Measurements from ENCODE around the gene KPTN. TPM values are rescaled to one million over a fixed set of nuclear protein-coding genes. Genes with fewer than 3 reads are reported as not detected.

The KPTN gene
- polyA plus RNA-seq, 3 donors: 9.5 to 9.7 (median 9.5) TPM

DNA sequence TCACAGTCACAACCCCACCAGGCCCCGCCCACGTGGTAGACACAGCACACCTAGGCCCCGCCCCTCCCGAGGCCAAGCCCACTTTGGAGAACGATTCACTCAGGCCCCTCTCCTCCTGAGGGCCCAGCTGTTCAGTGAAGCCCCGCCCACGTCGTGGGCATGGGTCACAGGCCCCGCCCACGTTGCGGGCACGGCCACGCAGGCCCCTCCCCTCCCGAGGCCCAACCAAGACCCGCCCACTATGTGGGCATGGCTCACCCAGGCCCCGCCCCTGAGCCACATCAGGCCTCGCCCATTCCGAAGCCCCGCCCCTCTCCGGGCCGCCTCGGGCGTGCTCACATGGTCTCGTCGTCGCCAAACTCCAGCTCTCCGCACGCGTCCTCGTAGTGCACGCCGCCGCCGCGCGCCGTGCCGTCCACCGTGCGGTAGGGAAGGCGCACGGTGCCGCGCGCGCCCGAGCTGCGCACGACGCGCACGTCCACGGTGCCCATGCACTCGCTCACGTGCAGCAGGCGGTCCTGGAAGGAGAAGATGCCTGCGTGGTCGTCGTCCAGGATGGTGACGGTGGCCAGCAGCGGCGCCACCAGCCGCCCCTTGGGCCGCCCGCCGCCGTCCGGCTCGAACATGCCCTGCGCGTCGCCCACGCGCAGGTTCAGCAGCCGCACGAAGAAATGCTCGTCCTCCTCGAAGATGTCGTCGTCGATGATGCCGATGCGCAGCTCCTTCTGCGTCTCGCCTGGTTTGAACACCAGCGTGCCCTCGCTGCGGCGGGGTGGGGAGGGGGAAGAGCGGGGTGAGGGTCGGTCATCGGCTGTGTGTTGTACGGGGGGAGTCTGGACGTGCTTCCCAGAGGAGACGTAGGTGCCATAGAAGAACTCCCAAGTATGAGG lies 36.3 kb downstream of the KPTN start:
- intact Hi-C loops (cut with micrococcal nuclease): no loop called here
- no peak for TF ChIP-seq CTCF (IDR thresholded peaks at IDR 0.05)
- Histone ChIP-seq H3K4me3 (replicated peaks in 1 of 3; ENCODE audit: low read depth in 2 of 3, low read length in 3 of 3) (peak overlapping the region in 1 of 3 experiments; percentile 45), H3K27me3 (ENCODE audit: control insufficient read depth in 2 of 2, insufficient read depth in 2 of 2, low read length in 2 of 2) (peaks cover 40 to 76% of the 10 kb centered on the region in 2 donors), H3K79me2 (ENCODE audit: insufficient read depth, low read length) (no peaks in the 10 kb centered on the region), H3K9me3 (replicated peaks in 1 of 2; ENCODE audit: control insufficient read depth in 1 of 2, insufficient read depth in 1 of 2, low read length in 2 of 2) (peaks cover 10 to 24% of the 10 kb centered on the region in 2 donors), H3K27ac (ENCODE audit: low read depth in 1 of 2, low read length in 2 of 2) (no peak overlapping the region), H4K20me1 (ENCODE audit: insufficient read depth, low read length) (no peaks in the 10 kb centered on the region), H3K4me2 (replicated peaks; ENCODE audit: extremely low read depth, low read length, poor library complexity, severe bottlenecking) (peak overlapping the region; percentile 50), H2AFZ (ENCODE audit: insufficient read depth, low read depth, low read length, poor library complexity, severe bottlenecking) (peak overlapping the region; percentile 10), H3K9ac (ENCODE audit: insufficient read depth, low read length, poor library complexity, severe bottlenecking) (no peak overlapping the region), H3K36me3 (replicated peaks in 1 of 2; ENCODE audit: control insufficient read depth in 1 of 2, insufficient read depth in 2 of 2, low read length in 2 of 2) (no peaks in the 10 kb centered on the region), H3K4me1 (ENCODE audit: control insufficient read depth in 1 of 2, insufficient read depth in 2 of 2, low read length in 2 of 2) (peaks cover 15 to 25% of the 10 kb centered on the region in 2 donors)
- Mint-ChIP-seq H3K4me3 (peak overlapping the region in 1 of 2 donors; percentile 84), H3K36me3 (peaks cover 6 to 12% of the 10 kb centered on the region in 2 donors), H3K27ac (no peak overlapping the region), H3K4me1 (peaks cover 19% of the 10 kb centered on the region), H3K9me3 (peaks cover 13 to 27% (median 22%) of the 10 kb centered on the region in 7 donors), H3K27me3 (ENCODE audit: low read depth in 3 of 3) (peaks cover 77 to 91% (median 85%) of the 10 kb centered on the region in 3 donors)
- WGBS (ENCODE audit: insufficient coverage): 7% methylated on average over 95 of the region's 95 CpGs
- peak; percentile 12 to 42 (median 18) for DNase-seq

DNA sequence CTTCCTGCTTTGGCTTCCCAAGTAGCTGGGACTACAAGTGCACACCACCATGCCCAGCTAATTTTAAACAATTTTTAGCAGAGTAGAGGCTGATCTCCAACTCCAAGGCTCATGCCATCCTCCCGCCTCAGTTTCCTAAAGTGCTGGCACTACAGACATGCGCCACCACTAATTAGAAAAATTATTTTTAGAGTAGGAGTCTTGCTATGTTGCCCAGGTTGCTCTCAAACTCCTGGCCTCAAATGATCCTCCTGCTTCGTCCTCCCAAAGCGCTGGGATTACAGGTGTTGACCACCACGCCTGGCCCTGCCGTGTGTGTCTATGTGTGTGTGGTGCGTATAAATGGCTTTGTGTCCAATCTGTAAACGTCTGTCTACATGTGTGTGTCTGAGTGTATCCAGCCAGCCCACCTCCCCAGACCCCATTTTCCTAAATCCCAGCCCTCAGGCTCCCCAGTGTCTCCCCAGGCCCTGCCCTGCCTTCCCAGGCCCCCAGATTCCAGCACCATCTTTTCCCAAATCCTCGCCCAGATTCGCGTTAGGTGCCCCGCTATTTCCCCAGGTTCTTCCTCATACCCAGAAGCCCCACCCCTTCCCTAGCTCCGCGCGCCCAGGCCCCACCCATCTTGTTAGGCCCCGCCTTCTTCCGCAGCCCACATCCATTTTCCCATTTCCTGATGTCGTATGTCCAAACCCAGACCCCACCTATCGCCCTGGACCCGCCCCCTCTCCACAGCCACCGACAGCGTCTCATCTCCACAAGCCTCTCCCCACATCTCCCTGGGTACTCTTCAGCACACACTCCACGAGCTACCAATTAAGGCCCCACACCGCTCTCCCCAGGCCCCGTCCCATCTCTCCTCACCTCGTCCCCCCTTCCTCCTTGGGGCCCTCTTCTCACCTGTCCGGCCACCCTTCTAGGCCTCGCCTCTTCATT lies 37.2 kb downstream of the KPTN start:
- Histone ChIP-seq H3K9me3 (replicated peaks in 1 of 2; ENCODE audit: control insufficient read depth in 1 of 2, insufficient read depth in 1 of 2, low read length in 2 of 2) (peaks cover 10 to 24% of the 10 kb centered on the region in 2 donors), H4K20me1 (ENCODE audit: insufficient read depth, low read length) (no peaks in the 10 kb centered on the region), H3K79me2 (ENCODE audit: insufficient read depth, low read length) (no peaks in the 10 kb centered on the region), H3K27ac (ENCODE audit: low read depth in 1 of 2, low read length in 2 of 2) (no peak overlapping the region), H3K4me1 (ENCODE audit: control insufficient read depth in 1 of 2, insufficient read depth in 2 of 2, low read length in 2 of 2) (peaks cover 15 to 25% of the 10 kb centered on the region in 2 donors), H3K4me2 (replicated peaks; ENCODE audit: extremely low read depth, low read length, poor library complexity, severe bottlenecking) (peak overlapping the region; percentile 50), H3K4me3 (replicated peaks in 1 of 3; ENCODE audit: low read depth in 2 of 3, low read length in 3 of 3) (peak overlapping the region in 1 of 3 experiments; percentile 45), H3K36me3 (replicated peaks in 1 of 2; ENCODE audit: control insufficient read depth in 1 of 2, insufficient read depth in 2 of 2, low read length in 2 of 2) (no peaks in the 10 kb centered on the region), H3K9ac (ENCODE audit: insufficient read depth, low read length, poor library complexity, severe bottlenecking) (no peak overlapping the region), H2AFZ (ENCODE audit: insufficient read depth, low read depth, low read length, poor library complexity, severe bottlenecking) (peak overlapping the region; percentile 10), H3K27me3 (ENCODE audit: control insufficient read depth in 2 of 2, insufficient read depth in 2 of 2, low read length in 2 of 2) (peaks cover 40 to 82% of the 10 kb centered on the region in 2 donors)
- peaks cover 77 to 91% (median 90%) of the 10 kb centered on the region in 3 donors for H3K27me3 Mint-ChIP-seq (ENCODE audit: low read depth in 3 of 3)
- DNase-seq: peak in 2 of 3 donors; percentile 17 to 20
- H3K9me3 Mint-ChIP-seq: peaks cover 13 to 27% (median 22%) of the 10 kb centered on the region in 7 donors
- H3K27ac Mint-ChIP-seq: peak overlapping the region in 1 of 7 donors; percentile 10
- peak overlapping the region in 1 of 2 donors; percentile 84 for H3K4me3 Mint-ChIP-seq
- 6% methylated on average over 20 of the region's 28 CpGs for WGBS (ENCODE audit: insufficient coverage)
- intact Hi-C loops (cut with micrococcal nuclease): no loop called here
- H3K36me3 Mint-ChIP-seq: peaks cover 6 to 12% of the 10 kb centered on the region in 2 donors
- H3K4me1 Mint-ChIP-seq: peaks cover 19% of the 10 kb centered on the region
- no peak for TF ChIP-seq CTCF (IDR thresholded peaks at IDR 0.05)
